GM18505 (cell line): ENCODE data around the gene BCAS1.
"Not testable (repeated sequence)": the region's sequence is repeated elsewhere in the genome, so short reads cannot be mapped to it uniquely, and the experiment has no call there.

Source experiments
- ATAC-seq: cut with Tn5 transposase; IDR thresholded peaks from one replicate; pipeline ENCODE4 v1.9.1; 2021; ENCODE audit not compliant: unreplicated experiment
- POLR2A ChIP-seq: IDR thresholded peaks from 4 replicates; pipeline ENCODE4 v1.6.1; 2011; ENCODE audit warnings: borderline replicate concordance; ENCODE audit not compliant: insufficient read depth, insufficient read length; ENCODE audit errors: extremely low read depth

BCAS1 gene

GRCh38 chr20:53937339-53937741 lies 133.1 kb downstream of the BCAS1 start:
- no peak for TF ChIP-seq POLR2A
- ATAC-seq: no peak

- no peak for TF ChIP-seq POLR2A
- no peak for ATAC-seq
Observed at GRCh38 chr20:53935344-53936084, 134.9 kb downstream of the BCAS1 start.

- no peak for ATAC-seq
- TF ChIP-seq POLR2A: no peak
Observed at GRCh38 chr20:53934421-53935343, 135.7 kb downstream of the BCAS1 start.

GRCh38 chr20:53933232-53933846 lies 137.1 kb downstream of the BCAS1 start:
- no peak for ATAC-seq
- TF ChIP-seq POLR2A: no peak

GRCh38 chr20:53932655-53933192 lies 137.7 kb downstream of the BCAS1 start:
- not testable (repeated sequence) for ATAC-seq

GRCh38 chr20:53931597-53931996 lies 138.8 kb downstream of the BCAS1 start:
- no peak for TF ChIP-seq POLR2A
- ATAC-seq: no peak

- no peak for ATAC-seq
Observed at GRCh38 chr20:53930651-53931504, 139.5 kb downstream of the BCAS1 start.

GRCh38 chr20:53929974-53930650 lies 140.3 kb downstream of the BCAS1 start:
- peak; percentile 42 for ATAC-seq
- no peak for TF ChIP-seq POLR2A

More at GRCh38 chr20:53930651-53931504, 139.5 kb downstream of the BCAS1 start:
- no peak for TF ChIP-seq POLR2A

- no peak for ATAC-seq
- TF ChIP-seq POLR2A: no peak
Observed at GRCh38 chr20:53929399-53929798, 141.0 kb downstream of the BCAS1 start.

GRCh38 chr20:53927990-53928389 lies 142.4 kb downstream of the BCAS1 start:
- ATAC-seq: no peak
- TF ChIP-seq POLR2A: no peak

- peak; percentile 40 for TF ChIP-seq POLR2A
- ATAC-seq: peak; percentile 77
Observed at GRCh38 chr20:53926428-53927028, 143.9 kb downstream of the BCAS1 start.

GRCh38 chr20:53925651-53926401 lies 144.6 kb downstream of the BCAS1 start:
- ATAC-seq: no peak
- no peak for TF ChIP-seq POLR2A
